Measurements from ENCODE around the gene TBX18. TPM values are rescaled to one million over a fixed set of nuclear protein-coding genes. Genes with fewer than 3 reads are reported as not detected.
A peak's percentile ranks its signal among the peaks of the same experiment; 100 is the strongest.

TBX18 gene
- total and polyA plus RNA-seq, 2 donors from 2014 or later: 4.1 TPM; not detected in 1

GRCh38 chr6:84762220-84763002, 2.0 kb downstream of the TBX18 start:
- Histone ChIP-seq H3K9me3 (ENCODE audit: control insufficient read depth in 2 of 3, insufficient read depth in 1 of 3, low read length in 3 of 3) (no peaks in the 10 kb centered on the region), H3K9ac (ENCODE audit: low read length in 3 of 3) (peak overlapping the region in 1 of 3 donors; percentile 3), H3K27me3 (ENCODE audit: control insufficient read depth, insufficient read depth, low read length) (peaks cover 56% of the 10 kb centered on the region), H3K27ac (ENCODE audit: low read depth in 2 of 2, low read length in 2 of 2) (no peak overlapping the region), H3K36me3 (ENCODE audit: control insufficient read depth in 2 of 3, insufficient read depth in 3 of 3, low read length in 3 of 3) (no peaks in the 10 kb centered on the region), H3K4me1 (ENCODE audit: control insufficient read depth in 2 of 3, insufficient read depth in 2 of 3, low read depth in 1 of 3, low read length in 3 of 3) (peaks cover 0 to 4% (median 0%) of the 10 kb centered on the region in 3 donors), H3K4me3 (ENCODE audit: low read length in 3 of 3) (peak overlapping the region in 1 of 3 donors; percentile 39)
- no peak for FAIRE-seq
- intact Hi-C loops (cut with DNase I): no loop called here
- DNase-seq: peak in 4 of 5 donors; percentile 38 to 78 (median 46)
- TF ChIP-seq CTCF (IDR thresholded peaks at IDR 0.05; ENCODE audit: borderline replicate concordance, extremely low read depth, insufficient read depth): no peak

- no peaks in the 10 kb centered on the region for H3K9me3 ChIP-seq (ENCODE audit: control insufficient read depth in 2 of 3, insufficient read depth in 1 of 3, low read length in 3 of 3)
- peaks cover 0 to under 1% (median 0%) of the 10 kb centered on the region in 3 donors for H3K4me1 ChIP-seq (ENCODE audit: control insufficient read depth in 2 of 3, insufficient read depth in 2 of 3, low read depth in 1 of 3, low read length in 3 of 3)
- H3K4me3 ChIP-seq (ENCODE audit: low read length in 3 of 3): no peak overlapping the region
- TF ChIP-seq CTCF (IDR thresholded peaks at IDR 0.05; ENCODE audit: borderline replicate concordance, extremely low read depth, insufficient read depth): no peak
- no peaks in the 10 kb centered on the region for H3K36me3 ChIP-seq (ENCODE audit: control insufficient read depth in 2 of 3, insufficient read depth in 3 of 3, low read length in 3 of 3)
- intact Hi-C loops (cut with DNase I): no loop called here
- no peak overlapping the region for H3K27ac ChIP-seq (ENCODE audit: low read depth in 2 of 2, low read length in 2 of 2)
- no peak overlapping the region for H3K9ac ChIP-seq (ENCODE audit: low read length in 3 of 3)
- DNase-seq (no peak), FAIRE-seq (no peak)
- peaks cover 26% of the 10 kb centered on the region for H3K27me3 ChIP-seq (ENCODE audit: control insufficient read depth, insufficient read depth, low read length)
These were observed 5.9 kb downstream of the TBX18 start for GRCh38 chr6:84758486-84758885.

- no peaks in the 10 kb centered on the region for H3K36me3 ChIP-seq (ENCODE audit: control insufficient read depth in 2 of 3, insufficient read depth in 3 of 3, low read length in 3 of 3)
- DNase-seq (no peak), FAIRE-seq (no peak)
- no peak overlapping the region for H3K9ac ChIP-seq (ENCODE audit: low read length in 3 of 3)
- H3K27me3 ChIP-seq (ENCODE audit: control insufficient read depth, insufficient read depth, low read length): peaks cover 20% of the 10 kb centered on the region
- TF ChIP-seq CTCF (IDR thresholded peaks at IDR 0.05; ENCODE audit: borderline replicate concordance, extremely low read depth, insufficient read depth): no peak
- H3K9me3 ChIP-seq (ENCODE audit: control insufficient read depth in 2 of 3, insufficient read depth in 1 of 3, low read length in 3 of 3): no peaks in the 10 kb centered on the region
- no peaks in the 10 kb centered on the region for H3K4me1 ChIP-seq (ENCODE audit: control insufficient read depth in 2 of 3, insufficient read depth in 2 of 3, low read depth in 1 of 3, low read length in 3 of 3)
- H3K4me3 ChIP-seq (ENCODE audit: low read length in 3 of 3): no peak overlapping the region
- intact Hi-C loops (cut with DNase I): no loop called here
- H3K27ac ChIP-seq (ENCODE audit: low read depth in 2 of 2, low read length in 2 of 2): no peak overlapping the region
These were observed 7.5 kb downstream of the TBX18 start for GRCh38 chr6:84756877-84757276.
